PFSK-1 (cell line): ENCODE results near the gene SDC1.

Experiments used
- FOXP2 ChIP-seq: optimal IDR thresholded peaks from 2 replicates; pipeline ENCODE3; 2011; ENCODE audit warnings: borderline replicate concordance, control low read depth, inconsistent platforms; ENCODE audit not compliant: insufficient read depth; ENCODE audit errors: extremely low read length, extremely low read depth
- POLR2AphosphoS5 ChIP-seq: IDR thresholded peaks from 2 replicates; pipeline ENCODE4 v1.6.1; 2012; ENCODE audit warnings: low read depth, mild to moderate bottlenecking, control low read depth, low read length, moderate library complexity
- REST ChIP-seq, 2 experiments: IDR thresholded peaks; 2 replicates each; pipeline versions ENCODE4 v1.6.1 to v1.8.0; 2011 to 2012; ENCODE audit warnings: low read depth in 2 of 2, low read length in 2 of 2, control low read depth in 1 of 2, inconsistent platforms in 1 of 2, mild to moderate bottlenecking in 1 of 2, moderate library complexity in 1 of 2; ENCODE audit not compliant: insufficient read depth in 1 of 2
- TAF1 ChIP-seq: IDR thresholded peaks from 2 replicates; pipeline ENCODE4 v1.6.1; 2012; ENCODE audit warnings: low read length, control low read depth, borderline replicate concordance; ENCODE audit not compliant: insufficient read depth

GRCh38 chr2:20203521-20204225 is 21.3 kb downstream of the SDC1 start:
- TF ChIP-seq POLR2AphosphoS5 (no peak), TAF1 (no peak), FOXP2 (no peak), REST (IDR thresholded peaks at IDR 0.05; ENCODE audit: insufficient read depth in 1 of 2, low read depth in 2 of 2, low read length in 2 of 2) (no peak)
